GM21723 (cell line): Measurements from ENCODE around the gene PARP12.
"Not testable (repeated sequence)": the region's sequence is repeated elsewhere in the genome, so short reads cannot be mapped to it uniquely, and the experiment has no call there.

Source experiments
- ATAC-seq: cut with Tn5 transposase; IDR thresholded peaks from one replicate; pipeline ENCODE4 v1.9.1; 2021; ENCODE audit warnings: mild to moderate bottlenecking, moderate library complexity; ENCODE audit not compliant: unreplicated experiment

PARP12 gene

GRCh38 chr7:140062528-140063299 lies at the start of gene PARP12:
TSS of gene PARP12 (minus strand) at chr7:140062951. CDS start at chr7:140062847, 104 bp downstream.
- ATAC-seq: peak; percentile 93

- not testable (repeated sequence) for ATAC-seq
These were observed 46.0 kb upstream of the PARP12 start for GRCh38 chr7:140108777-140109176.

GRCh38 chr7:140096459-140096858 lies 33.7 kb upstream of the PARP12 start:
- no peak for ATAC-seq

GRCh38 chr7:140093375-140093774 lies 30.6 kb upstream of the PARP12 start:
- no peak for ATAC-seq

GRCh38 chr7:140085447-140085846 lies 22.7 kb upstream of the PARP12 start:
- no peak for ATAC-seq

GRCh38 chr7:140084972-140085371 lies 22.2 kb upstream of the PARP12 start:
- peak; percentile 87 for ATAC-seq

GRCh38 chr7:140084142-140084655 lies 21.4 kb upstream of the PARP12 start:
- no peak for ATAC-seq

- ATAC-seq: no peak
These were observed 20.0 kb upstream of the PARP12 start for GRCh38 chr7:140082770-140083169.

GRCh38 chr7:140081774-140082425 lies 19.1 kb upstream of the PARP12 start:
- no peak for ATAC-seq

- ATAC-seq: no peak
These were observed 18.2 kb upstream of the PARP12 start for GRCh38 chr7:140080919-140081318.

- ATAC-seq: no peak
These were observed 16.4 kb upstream of the PARP12 start for GRCh38 chr7:140079121-140079536.

GRCh38 chr7:140078392-140078791 lies 15.6 kb upstream of the PARP12 start:
- ATAC-seq: no peak

- no peak for ATAC-seq
These were observed 12.0 kb upstream of the PARP12 start for GRCh38 chr7:140074780-140075179.

GRCh38 chr7:140070546-140070945 lies 7.8 kb upstream of the PARP12 start:
- ATAC-seq: no peak

- ATAC-seq: no peak
These were observed 6.7 kb upstream of the PARP12 start for GRCh38 chr7:140069298-140069949.

- no peak for ATAC-seq
These were observed 5.3 kb upstream of the PARP12 start for GRCh38 chr7:140068033-140068432.

GRCh38 chr7:140067052-140067451 lies 4.3 kb upstream of the PARP12 start:
- no peak for ATAC-seq

GRCh38 chr7:140062118-140062527 lies 628 bp downstream of the PARP12 start:
- peak; percentile 22 for ATAC-seq

- ATAC-seq: no peak
These were observed 1.2 kb downstream of the PARP12 start for GRCh38 chr7:140061607-140061930.

- no peak for ATAC-seq
These were observed 1.8 kb downstream of the PARP12 start for GRCh38 chr7:140060788-140061606.

- ATAC-seq: no peak
These were observed 2.5 kb downstream of the PARP12 start for GRCh38 chr7:140060243-140060630.
